A549 (cell line): ENCODE data around the gene SKIC8. TPM values are rescaled to one million over a fixed set of nuclear protein-coding genes. Genes with fewer than 3 reads are reported as not detected.

Source experiments
- ATAC-seq, 2 experiments: fragments of 200-7000 bp in 1 of 2; fragments of >200 bp in 1 of 2; cut with Nextera tagmentation in 1 of 2; cut with Tn5 transposase in 1 of 2; 3 replicates each; pipeline versions ENCODE4 v1.8.0 to v1.9.1; 2018 to 2020; ENCODE audit warnings: mild to moderate bottlenecking in 1 of 2, moderate library complexity in 1 of 2
- CTCF ChIA-PET: fragments of 300-600 bp; sonication (Branson Sonifier 250); formaldehyde crosslinking; extraction: SDS; loops from one replicate; lab custom pipeline; 2021; ENCODE audit warnings: antibody characterized with exemption, inconsistent platforms; lab: Yijun Ruan, JAX
- POLR2A ChIA-PET: fragments of 350-600 bp; formaldehyde crosslinking; extraction: SDS; loops from one replicate; lab custom pipeline; 2021; ENCODE audit warnings: antibody characterized with exemption, inconsistent platforms; lab: Yijun Ruan, JAX
- DNase-seq, 2 experiments: peaks; one replicate each; pipeline versions ENCODE4 v3.0.0 to v3.0.0-alpha.2; 2011 to 2016; ENCODE audit warnings: low read depth in 1 of 2, low spot score in 1 of 2
- FAIRE-seq: peaks from 2 replicates; lab custom pipeline; 2011; peaks lifted over from hg19 to GRCh38; lab: Jason Lieb, UNC
- H3K27ac ChIP-seq, 2 experiments: fragments of >200 bp; sonication (Bioruptor Twin); formaldehyde crosslinking; 3 replicates each; pipeline ENCODE4 v1.5.1; 2016 to 2017
- H3K4me1 ChIP-seq: fragments of >200 bp; sonication (Bioruptor Twin); formaldehyde crosslinking; 3 replicates; pipeline ENCODE4 v1.6.1; 2016
- H3K4me2 ChIP-seq: fragments of >200 bp; sonication (Bioruptor Twin); formaldehyde crosslinking; 3 replicates; pipeline ENCODE4 v1.6.1; 2016
- H3K4me3 ChIP-seq: fragments of >200 bp; sonication (Bioruptor Twin); formaldehyde crosslinking; 3 replicates; pipeline ENCODE4 v1.5.1; 2016
- H3K9me3 ChIP-seq: fragments of >200 bp; sonication (Bioruptor Twin); formaldehyde crosslinking; 3 replicates; pipeline ENCODE4 v1.6.1; 2016
- BHLHE40 ChIP-seq: IDR thresholded peaks from 2 replicates; pipeline ENCODE4 v1.6.1; 2012; ENCODE audit warnings: low read depth, low read length, inconsistent platforms
- CBX2 ChIP-seq: fragments of 200-600 bp; sonication (generic); IDR thresholded peaks from 2 replicates; pipeline ENCODE4 v1.6.1; 2016; ENCODE audit warnings: low read depth, mild to moderate bottlenecking, borderline replicate concordance
- CEBPB ChIP-seq, 2 experiments: fragments of >200 bp in 1 of 2; sonication (Bioruptor Twin) in 1 of 2; formaldehyde crosslinking in 1 of 2; IDR thresholded peaks; 2 replicates each; pipeline ENCODE4 v1.6.1; 2012 to 2016
- HOXA7 ChIP-seq: fragments of 250-450 bp; sonication (Bioruptor Pico); IDR thresholded peaks from 2 replicates; pipeline ENCODE4 v1.5.0; 2020; ENCODE audit warnings: mild to moderate bottlenecking, moderate library complexity
- HOXB5 ChIP-seq: fragments of 250-450 bp; sonication (Bioruptor Pico); IDR thresholded peaks from 2 replicates; pipeline ENCODE4 v1.5.0; 2020; ENCODE audit warnings: mild to moderate bottlenecking, moderate library complexity
- JUNB ChIP-seq: fragments of >200 bp; sonication (Bioruptor Twin); formaldehyde crosslinking; IDR thresholded peaks from 2 replicates; pipeline ENCODE4 v1.6.1; 2016
- KDM5A ChIP-seq: fragments of 200-600 bp; sonication (generic); IDR thresholded peaks from 2 replicates; pipeline ENCODE4 v1.6.1; 2016; ENCODE audit warnings: antibody characterized with exemption, mild to moderate bottlenecking
- MYC ChIP-seq: IDR thresholded peaks from 2 replicates; pipeline ENCODE4 v1.6.1; 2012; ENCODE audit warnings: mild to moderate bottlenecking, inconsistent platforms, low read length, improper control_type of control experiment, borderline replicate concordance
- PHF8 ChIP-seq: fragments of 200-600 bp; sonication (generic); IDR thresholded peaks from 2 replicates; pipeline ENCODE4 v1.6.1; 2016; ENCODE audit warnings: low read depth, mild to moderate bottlenecking, antibody characterized with exemption, moderate library complexity, borderline replicate concordance
- POLR2A ChIP-seq: IDR thresholded peaks from 2 replicates; pipeline ENCODE4 v1.6.1; 2012; ENCODE audit warnings: mild to moderate bottlenecking, low read length
- RARB ChIP-seq: fragments of 250-450 bp; sonication (Bioruptor Pico); IDR thresholded peaks from 2 replicates; pipeline ENCODE4 v1.8.0; 2021; ENCODE audit warnings: mild to moderate bottlenecking, moderate library complexity
- RCOR1 ChIP-seq: fragments of 150-350 bp; IDR thresholded peaks from 2 replicates; pipeline ENCODE4 v1.6.1; 2014; ENCODE audit warnings: antibody characterized with exemption, low read length, low read depth
- RNF2 ChIP-seq: fragments of 200-600 bp; sonication (generic); IDR thresholded peaks from 2 replicates; pipeline ENCODE4 v1.6.1; 2016; ENCODE audit warnings: low read depth, mild to moderate bottlenecking, antibody characterized with exemption, moderate library complexity, borderline replicate concordance
- WGBS: methylation state at CpG from one replicate; pipeline ENCODE4 v1.1.6; 2017; ENCODE audit errors: missing lambda C conversion rate; 5-methylcytosine and 5-hydroxymethylcytosine counted together
- polyA plus RNA-seq, 4 experiments: library from polyadenylated mRNA; depleted of rRNA in 3 of 4; stranded (reverse); fragments of >200 nt; fragmentation: RNase III in 1 of 4; extraction: RNeasy Plus Mini Kit Qiagen cat#74134 plus additional on column Dnase treatment in 1 of 4; gene quantifications; 2 replicates in 3 of 4; 3 replicates in 1 of 4; pipeline ENCODE4 v1.2.3, GENCODE V29; 2011 to 2017
- TF ChIP-seq, protein P1 (sequence below): fragments of 250-450 bp; sonication (Bioruptor Pico); IDR thresholded peaks from 2 replicates; pipeline ENCODE4 v1.5.0; 2021; ENCODE audit warnings: mild to moderate bottlenecking, moderate library complexity, borderline replicate concordance
- TF ChIP-seq, protein P2 (sequence below): IDR thresholded peaks from 2 replicates; pipeline ENCODE4 v1.6.1; 2012
- TF ChIP-seq, protein P3 (sequence below): fragments of 150-350 bp; IDR thresholded peaks from 2 replicates; pipeline ENCODE4 v1.6.1; 2014; ENCODE audit warnings: low read depth, mild to moderate bottlenecking, low read length
- TF ChIP-seq, protein P4 (sequence below): IDR thresholded peaks from 2 replicates; pipeline ENCODE4 v1.6.1; 2012; ENCODE audit warnings: low read depth, borderline replicate concordance
- TF ChIP-seq, protein P5 (sequence below): fragments of >200 bp; sonication (Bioruptor Twin); formaldehyde crosslinking; IDR thresholded peaks from 3 replicates; pipeline ENCODE4 v1.5.1; 2016
- TF ChIP-seq, protein P6 (sequence below): fragments of >200 bp; sonication (Bioruptor Twin); formaldehyde crosslinking; IDR thresholded peaks from 3 replicates; pipeline ENCODE4 v1.6.1; 2016
- TF ChIP-seq, protein P7 (sequence below): fragments of >200 bp; sonication (Bioruptor Twin); formaldehyde crosslinking; IDR thresholded peaks from 2 replicates; pipeline ENCODE4 v1.6.1; 2016

The SKIC8 gene
- polyA plus RNA-seq, 2 of the 4 experiments (the other 2 are of a cell fraction) = 143 to 177 TPM

DNA sequence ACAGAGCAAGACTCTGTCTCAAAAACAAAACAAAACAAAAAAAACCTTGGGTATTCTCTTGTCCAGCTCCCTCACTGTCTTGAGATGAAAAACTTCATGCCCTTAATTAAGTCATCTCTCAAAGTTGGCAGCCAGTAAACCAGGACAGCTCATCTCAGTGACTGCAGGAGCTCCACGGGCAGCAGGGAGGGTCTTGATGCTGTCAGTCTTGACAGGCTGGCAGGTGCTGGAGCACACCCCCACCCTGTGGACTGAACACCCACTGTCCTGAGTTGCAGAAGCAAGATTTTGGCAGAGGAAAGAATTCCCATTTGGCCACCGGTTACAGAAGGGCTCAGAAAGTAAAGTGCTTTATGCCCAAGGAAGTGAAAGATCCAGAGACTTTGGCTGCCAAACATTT is 27.1 kb downstream of the SKIC8 start:
- ChIA-PET POLR2A (no interaction called here), CTCF (interaction anchor here (0.6 to 5.0 kb wide), 6 partner anchors 9 to 273 kb away, joined by 3 to 25 read pairs (median 4); no protein-coding TSS in a partner anchor)
- 33% methylated on average over 2 of the region's 2 CpGs for WGBS
- no peak overlapping the region for H3K27ac ChIP-seq
- no peaks in the 10 kb centered on the region for H3K9me3 ChIP-seq
- no peak for ATAC-seq
- no peak for FAIRE-seq
- no peak for DNase-seq
- no peak overlapping the region for H3K4me2 ChIP-seq
- H3K4me3 ChIP-seq = no peak overlapping the region
- TF ChIP-seq KDM5A (no peak), PHF8 (no peak), RNF2 (no peak), RCOR1 (no peak), POLR2A (no peak), CBX2 (no peak), HOXB5 (no peak), BHLHE40 (no peak), RARB (no peak), JUNB (no peak), CEBPB (IDR thresholded peaks at IDR 0.05) (no peak), MYC (no peak), HOXA7 (CRISPR knock-in tag) (no peak)
- TF ChIP-seq, protein P1, sequence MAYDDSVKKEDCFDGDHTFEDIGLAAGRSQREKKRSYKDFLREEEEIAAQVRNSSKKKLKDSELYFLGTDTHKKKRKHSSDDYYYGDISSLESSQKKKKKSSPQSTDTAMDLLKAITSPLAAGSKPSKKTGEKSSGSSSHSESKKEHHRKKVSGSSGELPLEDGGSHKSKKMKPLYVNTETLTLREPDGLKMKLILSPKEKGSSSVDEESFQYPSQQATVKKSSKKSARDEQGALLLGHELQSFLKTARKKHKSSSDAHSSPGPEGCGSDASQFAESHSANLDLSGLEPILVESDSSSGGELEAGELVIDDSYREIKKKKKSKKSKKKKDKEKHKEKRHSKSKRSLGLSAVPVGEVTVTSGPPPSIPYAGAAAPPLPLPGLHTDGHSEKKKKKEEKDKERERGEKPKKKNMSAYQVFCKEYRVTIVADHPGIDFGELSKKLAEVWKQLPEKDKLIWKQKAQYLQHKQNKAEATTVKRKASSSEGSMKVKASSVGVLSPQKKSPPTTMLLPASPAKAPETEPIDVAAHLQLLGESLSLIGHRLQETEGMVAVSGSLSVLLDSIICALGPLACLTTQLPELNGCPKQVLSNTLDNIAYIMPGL = no peak
- TF ChIP-seq, protein P2, sequence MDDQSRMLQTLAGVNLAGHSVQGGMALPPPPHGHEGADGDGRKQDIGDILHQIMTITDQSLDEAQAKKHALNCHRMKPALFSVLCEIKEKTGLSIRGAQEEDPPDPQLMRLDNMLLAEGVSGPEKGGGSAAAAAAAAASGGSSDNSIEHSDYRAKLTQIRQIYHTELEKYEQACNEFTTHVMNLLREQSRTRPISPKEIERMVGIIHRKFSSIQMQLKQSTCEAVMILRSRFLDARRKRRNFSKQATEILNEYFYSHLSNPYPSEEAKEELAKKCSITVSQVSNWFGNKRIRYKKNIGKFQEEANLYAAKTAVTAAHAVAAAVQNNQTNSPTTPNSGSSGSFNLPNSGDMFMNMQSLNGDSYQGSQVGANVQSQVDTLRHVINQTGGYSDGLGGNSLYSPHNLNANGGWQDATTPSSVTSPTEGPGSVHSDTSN = no peak
- TF ChIP-seq, protein P3, sequence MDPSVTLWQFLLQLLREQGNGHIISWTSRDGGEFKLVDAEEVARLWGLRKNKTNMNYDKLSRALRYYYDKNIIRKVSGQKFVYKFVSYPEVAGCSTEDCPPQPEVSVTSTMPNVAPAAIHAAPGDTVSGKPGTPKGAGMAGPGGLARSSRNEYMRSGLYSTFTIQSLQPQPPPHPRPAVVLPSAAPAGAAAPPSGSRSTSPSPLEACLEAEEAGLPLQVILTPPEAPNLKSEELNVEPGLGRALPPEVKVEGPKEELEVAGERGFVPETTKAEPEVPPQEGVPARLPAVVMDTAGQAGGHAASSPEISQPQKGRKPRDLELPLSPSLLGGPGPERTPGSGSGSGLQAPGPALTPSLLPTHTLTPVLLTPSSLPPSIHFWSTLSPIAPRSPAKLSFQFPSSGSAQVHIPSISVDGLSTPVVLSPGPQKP = no peak
- TF ChIP-seq, protein P4, sequence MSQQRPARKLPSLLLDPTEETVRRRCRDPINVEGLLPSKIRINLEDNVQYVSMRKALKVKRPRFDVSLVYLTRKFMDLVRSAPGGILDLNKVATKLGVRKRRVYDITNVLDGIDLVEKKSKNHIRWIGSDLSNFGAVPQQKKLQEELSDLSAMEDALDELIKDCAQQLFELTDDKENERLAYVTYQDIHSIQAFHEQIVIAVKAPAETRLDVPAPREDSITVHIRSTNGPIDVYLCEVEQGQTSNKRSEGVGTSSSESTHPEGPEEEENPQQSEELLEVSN = no peak
- TF ChIP-seq, protein P5, sequence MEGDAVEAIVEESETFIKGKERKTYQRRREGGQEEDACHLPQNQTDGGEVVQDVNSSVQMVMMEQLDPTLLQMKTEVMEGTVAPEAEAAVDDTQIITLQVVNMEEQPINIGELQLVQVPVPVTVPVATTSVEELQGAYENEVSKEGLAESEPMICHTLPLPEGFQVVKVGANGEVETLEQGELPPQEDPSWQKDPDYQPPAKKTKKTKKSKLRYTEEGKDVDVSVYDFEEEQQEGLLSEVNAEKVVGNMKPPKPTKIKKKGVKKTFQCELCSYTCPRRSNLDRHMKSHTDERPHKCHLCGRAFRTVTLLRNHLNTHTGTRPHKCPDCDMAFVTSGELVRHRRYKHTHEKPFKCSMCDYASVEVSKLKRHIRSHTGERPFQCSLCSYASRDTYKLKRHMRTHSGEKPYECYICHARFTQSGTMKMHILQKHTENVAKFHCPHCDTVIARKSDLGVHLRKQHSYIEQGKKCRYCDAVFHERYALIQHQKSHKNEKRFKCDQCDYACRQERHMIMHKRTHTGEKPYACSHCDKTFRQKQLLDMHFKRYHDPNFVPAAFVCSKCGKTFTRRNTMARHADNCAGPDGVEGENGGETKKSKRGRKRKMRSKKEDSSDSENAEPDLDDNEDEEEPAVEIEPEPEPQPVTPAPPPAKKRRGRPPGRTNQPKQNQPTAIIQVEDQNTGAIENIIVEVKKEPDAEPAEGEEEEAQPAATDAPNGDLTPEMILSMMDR = no peak
- TF ChIP-seq, protein P6, sequence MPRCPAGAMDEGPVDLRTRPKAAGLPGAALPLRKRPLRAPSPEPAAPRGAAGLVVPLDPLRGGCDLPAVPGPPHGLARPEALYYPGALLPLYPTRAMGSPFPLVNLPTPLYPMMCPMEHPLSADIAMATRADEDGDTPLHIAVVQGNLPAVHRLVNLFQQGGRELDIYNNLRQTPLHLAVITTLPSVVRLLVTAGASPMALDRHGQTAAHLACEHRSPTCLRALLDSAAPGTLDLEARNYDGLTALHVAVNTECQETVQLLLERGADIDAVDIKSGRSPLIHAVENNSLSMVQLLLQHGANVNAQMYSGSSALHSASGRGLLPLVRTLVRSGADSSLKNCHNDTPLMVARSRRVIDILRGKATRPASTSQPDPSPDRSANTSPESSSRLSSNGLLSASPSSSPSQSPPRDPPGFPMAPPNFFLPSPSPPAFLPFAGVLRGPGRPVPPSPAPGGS = no peak
- TF ChIP-seq, protein P7, sequence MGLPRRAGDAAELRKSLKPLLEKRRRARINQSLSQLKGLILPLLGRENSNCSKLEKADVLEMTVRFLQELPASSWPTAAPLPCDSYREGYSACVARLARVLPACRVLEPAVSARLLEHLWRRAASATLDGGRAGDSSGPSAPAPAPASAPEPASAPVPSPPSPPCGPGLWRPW = no peak
- H3K4me1 ChIP-seq = peaks cover 6% of the 10 kb centered on the region; the same call in 1 of the 3 replicates
